GM10248 (cell line): ENCODE measurements around the gene BICC1.
A peak's percentile ranks its signal among the peaks of the same experiment; 100 is the strongest.

ENCODE experiments used
- CTCF ChIA-PET: fragments of 300-600 bp; sonication (Branson Sonifier 250); formaldehyde crosslinking; extraction: SDS; loops from one replicate; lab custom pipeline; 2021; ENCODE audit warnings: antibody characterized with exemption; lab: Yijun Ruan, JAX
- POLR2A ChIA-PET: fragments of 350-650 bp; sonication (Branson Sonifier 250); formaldehyde crosslinking; extraction: SDS; loops from one replicate; lab custom pipeline; 2020; ENCODE audit warnings: antibody characterized with exemption; lab: Yijun Ruan, JAX
- DNase-seq: peaks from one replicate; pipeline ENCODE4 v3.0.0; 2012; ENCODE audit errors: extremely low spot score
- CTCF ChIP-seq: IDR thresholded peaks from 2 replicates; pipeline ENCODE4 v1.5.1; 2012; ENCODE audit warnings: mild to moderate bottlenecking, low read depth; ENCODE audit errors: extremely low read depth, missing control alignments, control extremely low read depth

The BICC1 gene

GRCh38 chr10:58776568-58777318, 264.1 kb downstream of the BICC1 start:
- TF ChIP-seq CTCF: no peak
- CTCF ChIA-PET: interaction anchor here (0.8 to 2.3 kb wide), 4 partner anchors 11 to 846 kb away, joined by 3 to 9 read pairs (median 4); no protein-coding TSS in a partner anchor
- no peak for DNase-seq
- POLR2A ChIA-PET: no interaction called here

- DNase-seq: no peak
- ChIA-PET POLR2A (no interaction called here), CTCF (interaction anchor here (2.3 to 7.0 kb wide), 2 partner anchors 844 to 845 kb away, joined by 5 to 64 read pairs; no protein-coding TSS in a partner anchor)
- TF ChIP-seq CTCF: no peak
Measured at GRCh38 chr10:58778966-58779365, 266.3 kb downstream of the BICC1 start.

GRCh38 chr10:58779594-58779993, 266.9 kb downstream of the BICC1 start:
- TF ChIP-seq CTCF: no peak
- CTCF ChIA-PET: interaction anchor here (7.0 kb wide), 1 partner anchor 844 kb away, joined by 64 read pairs; no protein-coding TSS in a partner anchor
- POLR2A ChIA-PET: no interaction called here
- no peak for DNase-seq

- no peak for DNase-seq
- POLR2A ChIA-PET: no interaction called here
- TF ChIP-seq CTCF: no peak
- CTCF ChIA-PET: interaction anchor here (1.0 to 7.0 kb wide), 10 partner anchors 8 to 843 kb away, joined by 3 to 64 read pairs (median 4); no protein-coding TSS in a partner anchor
Measured at GRCh38 chr10:58780476-58780875, 267.8 kb downstream of the BICC1 start.

- CTCF ChIA-PET: interaction anchor here (0.6 to 7.0 kb wide), 14 partner anchors 10 to 993 kb away, joined by 3 to 64 read pairs (median 4); no protein-coding TSS in a partner anchor
Measured at GRCh38 chr10:58781873-58782488, 269.3 kb downstream of the BICC1 start.

More at GRCh38 chr10:58781873-58782488, 269.3 kb downstream of the BICC1 start:
- POLR2A ChIA-PET: no interaction called here
- peak; percentile 30 for DNase-seq
- TF ChIP-seq CTCF: peak; percentile 55
